H9 (cell line): ENCODE measurements around the gene INPP5A. TPM values are rescaled to one million over a fixed set of nuclear protein-coding genes. Genes with fewer than 3 reads are reported as not detected.

Experiments
- DNase-seq: peaks from one replicate; pipeline ENCODE4 v3.0.0-alpha.2; 2017
- H2AFZ ChIP-seq: one replicate; pipeline ENCODE4 v1.6.1; 2013; ENCODE audit warnings: mild to moderate bottlenecking, low read length, control low read depth, moderate library complexity
- H2AK5ac ChIP-seq: 2 replicates; pipeline ENCODE4 v1.6.1; 2013; ENCODE audit warnings: low read length, control low read depth, mixed read lengths; ENCODE audit not compliant: insufficient read length
- H2BK120ac ChIP-seq: one replicate; pipeline ENCODE4 v1.6.1; 2013; ENCODE audit warnings: low read depth, mild to moderate bottlenecking, low read length, control low read depth, inconsistent platforms; ENCODE audit not compliant: poor library complexity, severe bottlenecking
- H2BK12ac ChIP-seq: 2 replicates; pipeline ENCODE4 v1.6.1; 2013; ENCODE audit warnings: low read length, control low read depth, mixed read lengths, low read depth; ENCODE audit not compliant: insufficient read length
- H2BK15ac ChIP-seq: 2 replicates; pipeline ENCODE4 v1.6.1; 2013; ENCODE audit warnings: low read depth, low read length, control low read depth
- H2BK20ac ChIP-seq: one replicate; pipeline ENCODE4 v1.6.1; 2013; ENCODE audit warnings: low read depth, mild to moderate bottlenecking, low read length, control low read depth, inconsistent platforms; ENCODE audit not compliant: poor library complexity, severe bottlenecking
- H2BK5ac ChIP-seq: 2 replicates; pipeline ENCODE4 v1.6.1; 2013; ENCODE audit warnings: low read length, control low read depth, mixed read lengths; ENCODE audit not compliant: insufficient read length
- H3K14ac ChIP-seq: 2 replicates; pipeline ENCODE4 v1.6.1; 2013; ENCODE audit warnings: low read length, control low read depth; ENCODE audit not compliant: insufficient read depth
- H3K18ac ChIP-seq: 2 replicates; pipeline ENCODE4 v1.6.1; 2013; ENCODE audit warnings: low read depth, mild to moderate bottlenecking, mixed read lengths, low read length, control low read depth; ENCODE audit not compliant: insufficient read length
- H3K23ac ChIP-seq: 2 replicates; pipeline ENCODE4 v1.6.1; 2013; ENCODE audit warnings: low read length, control low read depth, mixed read lengths, low read depth; ENCODE audit not compliant: insufficient read length
- H3K23me2 ChIP-seq: 2 replicates; pipeline ENCODE4 v1.6.1; 2013; ENCODE audit warnings: low read depth, mild to moderate bottlenecking, mixed read lengths, low read length, control low read depth; ENCODE audit not compliant: insufficient read length, poor library complexity, severe bottlenecking
- H3K27ac ChIP-seq: 2 replicates; pipeline ENCODE4 v1.5.1; 2013; ENCODE audit warnings: low read length, control low read depth, mixed read lengths, low read depth; ENCODE audit not compliant: insufficient read length
- H3K27me3 ChIP-seq: 2 replicates; pipeline ENCODE4 v1.6.1; 2013; ENCODE audit warnings: low read length, control low read depth, inconsistent platforms; ENCODE audit not compliant: insufficient read depth
- H3K4ac ChIP-seq: 2 replicates; pipeline ENCODE4 v1.6.1; 2013; ENCODE audit warnings: low read depth, mild to moderate bottlenecking, control low read depth, inconsistent platforms, low read length, moderate library complexity
- H3K4me1 ChIP-seq: 2 replicates; pipeline ENCODE4 v1.6.1; 2013; ENCODE audit warnings: low read length, control low read depth, inconsistent platforms; ENCODE audit not compliant: insufficient read depth
- H3K4me2 ChIP-seq: 2 replicates; pipeline ENCODE4 v1.6.1; 2013; ENCODE audit warnings: low read length, control low read depth, mixed read lengths; ENCODE audit not compliant: insufficient read length, insufficient read depth
- H3K56ac ChIP-seq: 2 replicates; pipeline ENCODE4 v1.6.1; 2013; ENCODE audit warnings: low read depth, mild to moderate bottlenecking, mixed read lengths, low read length, control low read depth; ENCODE audit not compliant: insufficient read length
- H3K79me1 ChIP-seq: 2 replicates; pipeline ENCODE4 v1.6.1; 2013; ENCODE audit warnings: low read depth, mild to moderate bottlenecking, moderate library complexity, low read length, control low read depth, inconsistent platforms; ENCODE audit not compliant: insufficient read depth, poor library complexity, severe bottlenecking
- H3K79me2 ChIP-seq: 2 replicates; pipeline ENCODE4 v1.6.1; 2013; ENCODE audit warnings: low read length, control low read depth, inconsistent platforms; ENCODE audit not compliant: insufficient read depth
- H3K9ac ChIP-seq: 2 replicates; pipeline ENCODE4 v1.6.1; 2013; ENCODE audit warnings: low read length, control low read depth, mixed read lengths; ENCODE audit not compliant: insufficient read length; ENCODE audit errors: extremely low read depth
- H3K9me3 ChIP-seq: one replicate; pipeline ENCODE4 v1.6.1; 2013; ENCODE audit warnings: low read depth, low read length, inconsistent platforms; ENCODE audit not compliant: control insufficient read depth
- H3T11ph ChIP-seq: one replicate; pipeline ENCODE4 v1.6.1; 2013; ENCODE audit warnings: mild to moderate bottlenecking, low read length, control low read depth, inconsistent platforms
- H4K20me1 ChIP-seq: one replicate; pipeline ENCODE4 v1.6.1; 2013; ENCODE audit not compliant: control insufficient read depth, insufficient read length, insufficient read depth
- H4K5ac ChIP-seq: 2 replicates; pipeline ENCODE4 v1.6.1; 2013; ENCODE audit warnings: low read depth, mild to moderate bottlenecking, mixed read lengths, low read length, control low read depth; ENCODE audit not compliant: insufficient read length
- H4K8ac ChIP-seq: replicated peaks from 2 replicates; pipeline ENCODE4 v1.6.1; 2013; ENCODE audit warnings: low read length, control low read depth, mixed read lengths, low read depth; ENCODE audit not compliant: insufficient read length
- H4K91ac ChIP-seq: 2 replicates; pipeline ENCODE4 v1.6.1; 2013; ENCODE audit warnings: low read depth, mild to moderate bottlenecking, moderate library complexity, mixed read lengths, low read length, control low read depth; ENCODE audit not compliant: insufficient read length
- H3K27ac Mint-ChIP-seq, 3 experiments: 2 replicates in 2 of 3; 3 replicates in 1 of 3; pipeline ENCODE4 v1.8.0; 2020 to 2021; ENCODE audit warnings: mixed read lengths in 3 of 3, mild to moderate bottlenecking in 1 of 3, moderate library complexity in 1 of 3
- H3K27me3 Mint-ChIP-seq: 2 replicates; pipeline ENCODE4 v1.8.0; 2021; ENCODE audit warnings: low read depth, mild to moderate bottlenecking, moderate library complexity, mixed read lengths
- H3K36me3 Mint-ChIP-seq, 3 experiments: 2 replicates in 2 of 3; 3 replicates in 1 of 3; pipeline ENCODE4 v1.8.0; 2020 to 2021; ENCODE audit warnings: low read depth in 3 of 3, mixed read lengths in 3 of 3; ENCODE audit not compliant: insufficient read depth in 1 of 3
- H3K4me1 Mint-ChIP-seq, 2 experiments: 2 replicates each; pipeline ENCODE4 v1.8.0; 2020; ENCODE audit warnings: mixed read lengths in 2 of 2
- H3K4me3 Mint-ChIP-seq, 2 experiments: 2 replicates in 1 of 2; 3 replicates in 1 of 2; pipeline ENCODE4 v1.8.0; 2020 to 2021; ENCODE audit warnings: mild to moderate bottlenecking in 2 of 2, mixed read lengths in 2 of 2, moderate library complexity in 1 of 2
- H3K9me3 Mint-ChIP-seq, 2 experiments: 2 replicates in 1 of 2; 3 replicates in 1 of 2; pipeline ENCODE4 v1.8.0; 2020; ENCODE audit warnings: mild to moderate bottlenecking in 2 of 2, mixed read lengths in 2 of 2, moderate library complexity in 1 of 2
- CTCF ChIP-seq: fragments of 200-600 bp; sonication (generic); conservative IDR thresholded peaks from 3 replicates; pipeline ENCODE4 v1.8.0; 2021; ENCODE audit warnings: antibody characterized with exemption, mild to moderate bottlenecking
- WGBS: extraction: QIAGEN DNeasy Blood & Tissue Kit; methylation state at CpG from one replicate; pipeline ENCODE4 v1.1.7; 2013; ENCODE audit warnings: missing lambda C conversion rate, low lambda C conversion rate, mixed read lengths; ENCODE audit not compliant: insufficient read length; ENCODE audit errors: extremely low coverage; 5-methylcytosine and 5-hydroxymethylcytosine counted together
- total RNA-seq: library from RNA; stranded (reverse); gene quantifications from 2 replicates; pipeline ENCODE4 v1.2.1, GENCODE V29; 2021

The INPP5A gene
- total RNA-seq, 1 experiment from 2014 or later, result 17.7 TPM

- no peak overlapping the region for H2AFZ ChIP-seq
- H2AK5ac ChIP-seq, result no peak overlapping the region
- no peak overlapping the region for H3K56ac ChIP-seq
- H3K9ac ChIP-seq, result no peak overlapping the region
- Mint-ChIP-seq H3K4me1 (peaks cover 2 to 6% of the 10 kb centered on the region in 2 experiments; a peak in 3 of 4 replicates), H3K27ac (no peak overlapping the region; a peak in 1 of 7 replicates), H3K36me3 (peaks cover 0 to 10% (median 2%) of the 10 kb centered on the region in 3 experiments; a peak in 4 of 7 replicates), H3K4me3 (no peak overlapping the region), H3K9me3 (peaks cover 5% of the 10 kb centered on the region in 2 experiments; a peak in 4 of 5 replicates), H3K27me3 (peaks cover 3% of the 10 kb centered on the region; the same call in 1 of the 2 replicates)
- no peaks in the 10 kb centered on the region for H3K4me1 ChIP-seq
- DNase-seq, result no peak
- H3K4me2 ChIP-seq, result no peak overlapping the region
- no peak overlapping the region for H2BK120ac ChIP-seq
- no peak overlapping the region for H3K27ac ChIP-seq
- no peak overlapping the region for H3T11ph ChIP-seq
- no peaks in the 10 kb centered on the region for H3K27me3 ChIP-seq
- peaks cover 4% of the 10 kb centered on the region for H3K79me1 ChIP-seq
- peaks cover 4% of the 10 kb centered on the region for H3K79me2 ChIP-seq
- H3K4ac ChIP-seq, result no peak overlapping the region
- H3K18ac ChIP-seq, result no peak overlapping the region
- H4K91ac ChIP-seq, result no peak overlapping the region
- no peaks in the 10 kb centered on the region for H4K20me1 ChIP-seq
- no peak overlapping the region for H2BK15ac ChIP-seq
- TF ChIP-seq CTCF, result no peak
- no peak overlapping the region for H3K23ac ChIP-seq
- no peak overlapping the region for H2BK20ac ChIP-seq
- H3K14ac ChIP-seq, result no peak overlapping the region
- H2BK12ac ChIP-seq, result no peak overlapping the region
- H4K8ac ChIP-seq, result no peak overlapping the region
- no CpG with 5 or more reads among the region's 14 CpGs for WGBS
- H3K9me3 ChIP-seq, result no peaks in the 10 kb centered on the region
- no peak overlapping the region for H4K5ac ChIP-seq
- H3K23me2 ChIP-seq, result no peaks in the 10 kb centered on the region
- H2BK5ac ChIP-seq, result no peak overlapping the region
Measured at GRCh38 chr10:132562916-132563456, 25.4 kb downstream of the INPP5A start.
